Measurements from ENCODE around the gene SMARCD2. TPM values are rescaled to one million over a fixed set of nuclear protein-coding genes. Genes with fewer than 3 reads are reported as not detected.
A peak's percentile ranks its signal among the peaks of the same experiment; 100 is the strongest.

SMARCD2 gene
- total RNA-seq, 2 experiments from 2014 or later, result 102 to 111 TPM

DNA sequence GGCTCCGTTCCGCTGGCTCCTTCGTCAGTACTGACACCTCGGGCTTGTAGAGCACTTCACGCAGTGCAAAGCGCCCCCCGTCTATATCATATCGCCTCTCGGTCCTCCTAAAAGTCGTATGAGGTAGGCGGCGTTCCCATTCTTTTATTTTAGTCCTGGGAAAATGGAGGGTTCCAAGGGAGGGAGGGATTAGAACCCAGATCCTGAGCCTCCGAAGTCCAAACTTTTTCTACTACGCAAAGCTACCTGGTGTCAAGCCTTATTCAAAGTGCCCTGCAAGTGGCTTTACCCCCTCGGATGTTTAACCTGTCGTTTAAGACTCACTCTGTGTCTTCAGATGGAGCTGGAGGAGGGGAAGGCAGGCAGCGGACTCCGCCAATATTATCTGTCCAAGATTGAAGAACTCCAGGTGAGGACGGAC, 14.7 kb downstream of the SMARCD2 start:
- H3K36me3 ChIP-seq (ENCODE audit: insufficient read depth, low read length), result peaks cover 71% of the 10 kb centered on the region
- Mint-ChIP-seq H3K9me3 (no peaks in the 10 kb centered on the region), H3K4me3 (peak overlapping the region; percentile 94), H3K27ac (peak overlapping the region; percentile 96), H3K27me3 (no peaks in the 10 kb centered on the region), H3K36me3 (ENCODE audit: low read depth) (peaks cover 100% of the 10 kb centered on the region), H3K4me1 (ENCODE audit: low read depth) (peaks cover 77% of the 10 kb centered on the region)
- H3K27me3 ChIP-seq (ENCODE audit: control insufficient read depth in 1 of 2, insufficient read depth in 2 of 2, low read length in 2 of 2), result no peaks in the 10 kb centered on the region
- intact Hi-C loops (cut with DNase I, micrococcal nuclease), result loop anchor here (1.0 to 5.0 kb wide), 5 partner anchors 15 to 206 kb away; partner anchors contain the start of genes CCDC47 (in 2 of the 2) and MAP3K3 (in 1 of the 2)
- ChIA-PET POLR2A (interaction anchor here (0.9 to 7.3 kb wide), 7 partner anchors 13 to 206 kb away, joined by 3 to 86 read pairs (median 6); partner anchors contain the start of genes CCDC47, DDX42, MAP3K3 and SMARCD2), CTCF (interaction anchor here (0.9 to 5.6 kb wide), 2 partner anchors 13 to 21 kb away, joined by 3 to 21 read pairs; no protein-coding TSS in a partner anchor)
- no peaks in the 10 kb centered on the region for H3K9me3 ChIP-seq (ENCODE audit: control insufficient read depth in 1 of 2, insufficient read depth in 1 of 2, low read length in 2 of 2)
- TF ChIP-seq, protein P1, sequence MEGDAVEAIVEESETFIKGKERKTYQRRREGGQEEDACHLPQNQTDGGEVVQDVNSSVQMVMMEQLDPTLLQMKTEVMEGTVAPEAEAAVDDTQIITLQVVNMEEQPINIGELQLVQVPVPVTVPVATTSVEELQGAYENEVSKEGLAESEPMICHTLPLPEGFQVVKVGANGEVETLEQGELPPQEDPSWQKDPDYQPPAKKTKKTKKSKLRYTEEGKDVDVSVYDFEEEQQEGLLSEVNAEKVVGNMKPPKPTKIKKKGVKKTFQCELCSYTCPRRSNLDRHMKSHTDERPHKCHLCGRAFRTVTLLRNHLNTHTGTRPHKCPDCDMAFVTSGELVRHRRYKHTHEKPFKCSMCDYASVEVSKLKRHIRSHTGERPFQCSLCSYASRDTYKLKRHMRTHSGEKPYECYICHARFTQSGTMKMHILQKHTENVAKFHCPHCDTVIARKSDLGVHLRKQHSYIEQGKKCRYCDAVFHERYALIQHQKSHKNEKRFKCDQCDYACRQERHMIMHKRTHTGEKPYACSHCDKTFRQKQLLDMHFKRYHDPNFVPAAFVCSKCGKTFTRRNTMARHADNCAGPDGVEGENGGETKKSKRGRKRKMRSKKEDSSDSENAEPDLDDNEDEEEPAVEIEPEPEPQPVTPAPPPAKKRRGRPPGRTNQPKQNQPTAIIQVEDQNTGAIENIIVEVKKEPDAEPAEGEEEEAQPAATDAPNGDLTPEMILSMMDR (IDR thresholded peaks at IDR 0.05), result peak; percentile 18
- H3K4me3 ChIP-seq (ENCODE audit: low read length), result peak overlapping the region; percentile 83
- ATAC-seq (ENCODE audit: poor library complexity) (no peak), DNase-seq (no peak)
- H3K27ac ChIP-seq (ENCODE audit: low read depth in 1 of 2, low read length in 2 of 2), result peak overlapping the region; percentile 77 to 96
- H3K4me1 ChIP-seq (ENCODE audit: insufficient read depth, low read length), result peaks cover 74% of the 10 kb centered on the region

GRCh38 chr17:63827002-63827800, 15.3 kb downstream of the SMARCD2 start, which contains the start of the genes FTSJ3 and PSMC5:
Gene FTSJ3, minus strand, starts transcription at chr17:63827663. Its CDS starts 761 bp downstream, at chr17:63826902.
Gene PSMC5, plus strand, starts transcription at chr17:63827431. Its CDS starts 60 bp downstream, at chr17:63827491.
- intact Hi-C loops (cut with DNase I, micrococcal nuclease), result loop anchor here (1.0 to 5.0 kb wide), 5 partner anchors 16 to 205 kb away; partner anchors contain the start of genes CCDC47 (in 2 of the 2) and MAP3K3 (in 1 of the 2)
- CTCF ChIA-PET, result interaction anchor here (0.9 to 5.6 kb wide), 5 partner anchors 8 to 52 kb away, joined by 3 to 21 read pairs (median 3); no protein-coding TSS in a partner anchor
- H3K27ac ChIP-seq (ENCODE audit: low read depth in 1 of 2, low read length in 2 of 2), result peak within 1 kb of the TSS; percentile 77 to 96
- TF ChIP-seq, protein P1 (IDR thresholded peaks at IDR 0.05), result peak; percentile 65
- no peaks in the 10 kb centered on the region for H3K9me3 Mint-ChIP-seq
- H3K4me3 ChIP-seq (ENCODE audit: low read length), result peak within 1 kb of the TSS; percentile 83
- peaks cover 100% of the 10 kb centered on the region for H3K36me3 Mint-ChIP-seq (ENCODE audit: low read depth)
- no peaks in the 10 kb centered on the region for H3K27me3 ChIP-seq (ENCODE audit: control insufficient read depth in 1 of 2, insufficient read depth in 2 of 2, low read length in 2 of 2)
- peaks cover 69% of the 10 kb centered on the region for H3K4me1 ChIP-seq (ENCODE audit: insufficient read depth, low read length)
- H3K4me1 Mint-ChIP-seq (ENCODE audit: low read depth), result peaks cover 75% of the 10 kb centered on the region
- peak within 1 kb of the TSS; percentile 96 for H3K27ac Mint-ChIP-seq
- DNase-seq (peak; percentile 91 to 98 (median 95)), ATAC-seq (ENCODE audit: poor library complexity) (peak; percentile 93)
- POLR2A ChIA-PET, result interaction anchor here (0.6 to 7.3 kb wide), 15 partner anchors 9 to 678 kb away, joined by 3 to 86 read pairs (median 4); partner anchors contain the start of genes CCDC47, DDX42, LIMD2 and MAP3K3
- H3K9me3 ChIP-seq (ENCODE audit: control insufficient read depth in 1 of 2, insufficient read depth in 1 of 2, low read length in 2 of 2), result no peaks in the 10 kb centered on the region
- H3K27me3 Mint-ChIP-seq, result no peaks in the 10 kb centered on the region
- peak within 1 kb of the TSS; percentile 94 for H3K4me3 Mint-ChIP-seq
- H3K36me3 ChIP-seq (ENCODE audit: insufficient read depth, low read length), result peaks cover 71% of the 10 kb centered on the region

DNA sequence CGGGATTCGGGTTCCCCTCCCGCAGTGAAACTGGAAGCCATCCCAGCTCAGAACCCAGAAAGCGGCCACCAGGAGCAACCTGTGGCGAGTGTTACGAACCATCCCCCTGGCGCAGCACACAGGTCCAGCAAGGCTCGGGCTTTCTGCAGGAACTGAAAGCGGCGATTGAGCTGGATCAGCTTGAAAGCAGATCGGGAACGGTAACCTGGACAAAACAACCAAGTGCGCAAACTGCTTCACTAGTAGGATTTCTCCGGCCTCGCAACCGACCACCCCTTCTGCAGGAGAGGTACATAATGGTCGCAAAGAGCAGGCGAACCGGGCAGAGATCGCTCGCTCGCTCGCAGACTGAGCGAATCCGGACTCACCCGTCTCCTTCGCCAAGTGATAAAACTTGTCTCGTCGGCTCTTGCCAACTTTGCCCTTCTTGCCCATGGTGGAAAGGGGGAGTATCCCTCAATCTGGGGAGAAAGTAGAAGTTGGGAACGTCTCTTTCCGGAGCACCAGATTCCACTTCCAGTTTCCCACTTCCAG, 15.9 kb downstream of the SMARCD2 start:
- ChIA-PET CTCF (interaction anchor here (0.9 to 5.6 kb wide), 4 partner anchors 8 to 52 kb away, joined by 3 to 21 read pairs (median 3); no protein-coding TSS in a partner anchor), POLR2A (interaction anchor here (0.6 to 4.3 kb wide), 11 partner anchors 8 to 679 kb away, joined by 3 to 45 read pairs (median 6); partner anchors contain the start of genes CCDC47, DDX42, LIMD2 and MAP3K3)
- Mint-ChIP-seq H3K27ac (peak overlapping the region; percentile 96), H3K9me3 (no peaks in the 10 kb centered on the region), H3K4me1 (ENCODE audit: low read depth) (peaks cover 74% of the 10 kb centered on the region), H3K36me3 (ENCODE audit: low read depth) (peaks cover 100% of the 10 kb centered on the region), H3K4me3 (peak overlapping the region; percentile 94), H3K27me3 (no peaks in the 10 kb centered on the region)
- no peaks in the 10 kb centered on the region for H3K27me3 ChIP-seq (ENCODE audit: control insufficient read depth in 1 of 2, insufficient read depth in 2 of 2, low read length in 2 of 2)
- no peak for DNase-seq
- H3K9me3 ChIP-seq (ENCODE audit: control insufficient read depth in 1 of 2, insufficient read depth in 1 of 2, low read length in 2 of 2), result no peaks in the 10 kb centered on the region
- H3K4me1 ChIP-seq (ENCODE audit: insufficient read depth, low read length), result peaks cover 62% of the 10 kb centered on the region
- intact Hi-C loops (cut with DNase I, micrococcal nuclease), result loop anchor here (1.0 to 5.0 kb wide), 5 partner anchors 17 to 204 kb away; partner anchors contain the start of genes CCDC47 (in 2 of the 2) and MAP3K3 (in 1 of the 2)
- H3K4me3 ChIP-seq (ENCODE audit: low read length), result peak overlapping the region; percentile 83
- H3K36me3 ChIP-seq (ENCODE audit: insufficient read depth, low read length), result peaks cover 71% of the 10 kb centered on the region
- ATAC-seq (ENCODE audit: poor library complexity), result peak; percentile 21
- H3K27ac ChIP-seq (ENCODE audit: low read depth in 1 of 2, low read length in 2 of 2), result peak overlapping the region; percentile 77 to 96
- TF ChIP-seq, protein P1 (IDR thresholded peaks at IDR 0.05), result no peak

All from CD4-positive, alpha-beta T cell (primary cell).